CD4-positive, alpha-beta T cell (primary cell): ENCODE measurements around the gene BDKRB2. TPM values are rescaled to one million over a fixed set of nuclear protein-coding genes. Genes with fewer than 3 reads are reported as not detected.

Experiments used
- ATAC-seq: fragments of 200-7000 bp; cut with Tn5 transposase; one replicate; pipeline ENCODE4 v1.10.0; 2022; ENCODE audit warnings: mild to moderate bottlenecking; ENCODE audit not compliant: poor library complexity
- CTCF ChIA-PET: fragments of 350-600 bp; sonication (Branson Sonifier 250); formaldehyde crosslinking; loops from one replicate; lab custom pipeline; 2021; ENCODE audit warnings: antibody characterized with exemption, inconsistent platforms; lab: Charles Lee
- POLR2A ChIA-PET: fragments of 350-600 bp; sonication (Branson Sonifier 250); formaldehyde crosslinking; loops from one replicate; lab custom pipeline; 2021; ENCODE audit warnings: antibody characterized with exemption, inconsistent platforms; lab: Charles Lee
- DNase-seq, 14 experiments: peaks; one replicate each; pipeline ENCODE4 v3.0.0-alpha.2; 2013 to 2020; ENCODE audit warnings: mixed read lengths in 2 of 14
- H3K27ac ChIP-seq, 2 donors: one replicate each; pipeline versions ENCODE4 v1.5.1 to v1.7.0; 2013; ENCODE audit warnings: low read length in 2 of 2, low read depth in 1 of 2, mild to moderate bottlenecking in 1 of 2
- H3K27me3 ChIP-seq, 2 experiments: 1 replicate in 1 of 2; 2 replicates in 1 of 2; pipeline versions ENCODE4 v1.6.1 to v1.7.0; 2013; ENCODE audit warnings: low read length in 2 of 2, control low read depth in 1 of 2, mild to moderate bottlenecking in 1 of 2, moderate library complexity in 1 of 2; ENCODE audit not compliant: insufficient read depth in 2 of 2, control insufficient read depth in 1 of 2
- H3K36me3 ChIP-seq: one replicate; pipeline ENCODE4 v1.6.1; 2013; ENCODE audit warnings: low read length, control low read depth; ENCODE audit not compliant: insufficient read depth
- H3K4me1 ChIP-seq: one replicate; pipeline ENCODE4 v1.6.1; 2013; ENCODE audit warnings: low read length, control low read depth; ENCODE audit not compliant: insufficient read depth
- H3K4me3 ChIP-seq: one replicate; pipeline ENCODE4 v1.5.1; 2013; ENCODE audit warnings: mild to moderate bottlenecking, low read length, moderate library complexity
- H3K9me3 ChIP-seq, 2 experiments: 1 replicate in 1 of 2; 2 replicates in 1 of 2; pipeline versions ENCODE4 v1.6.1 to v1.7.0; 2013; ENCODE audit warnings: low read length in 2 of 2, mild to moderate bottlenecking in 2 of 2, control low read depth in 1 of 2, moderate library complexity in 1 of 2; ENCODE audit not compliant: control insufficient read depth in 1 of 2, insufficient read depth in 1 of 2
- H3K27ac Mint-ChIP-seq: one replicate; pipeline ENCODE4 v1.8.0; 2020; ENCODE audit warnings: mixed read lengths
- H3K27me3 Mint-ChIP-seq: one replicate; pipeline ENCODE4 v1.8.0; 2021; ENCODE audit warnings: mixed read lengths
- H3K36me3 Mint-ChIP-seq: one replicate; pipeline ENCODE4 v1.8.0; 2021; ENCODE audit warnings: low read depth, mixed read lengths
- H3K4me1 Mint-ChIP-seq: one replicate; pipeline ENCODE4 v1.8.0; 2021; ENCODE audit warnings: low read depth, mixed read lengths
- H3K4me3 Mint-ChIP-seq: one replicate; pipeline ENCODE4 v1.8.0; 2020; ENCODE audit warnings: mild to moderate bottlenecking, mixed read lengths
- H3K9me3 Mint-ChIP-seq: one replicate; pipeline ENCODE4 v1.8.0; 2020; ENCODE audit warnings: mixed read lengths
- intact Hi-C, 2 experiments: fragments of 100-400 bp; cut with DNase I in 1 of 2; cut with micrococcal nuclease in 1 of 2; formaldehyde crosslinking; loops; one replicate each; pipeline versions ENCODE4 v1.15.1 to v1.9.0; 2023 to 2025; cut with DNase I, micrococcal nuclease
- total RNA-seq, 174 experiments: library from RNA in 2 of 174; stranded (reverse) in 2 of 174; gene quantifications; one replicate each; pipeline ENCODE4 v1.2.3 and lab custom pipeline; 2021 to 2026
- TF ChIP-seq, protein P1 (sequence below): fragments of 200-600 bp; IDR thresholded peaks from one replicate; pipeline ENCODE4 v1.8.0; 2022; ENCODE audit warnings: antibody characterized with exemption, mild to moderate bottlenecking

Gene BDKRB2
- total RNA-seq, 2 experiments from 2014 or later, result not detected

- Mint-ChIP-seq H3K9me3 (peaks cover 6% of the 10 kb centered on the region), H3K4me1 (no peaks in the 10 kb centered on the region), H3K4me3 (no peak overlapping the region), H3K36me3 (no peaks in the 10 kb centered on the region), H3K27ac (no peak overlapping the region), H3K27me3 (no peaks in the 10 kb centered on the region)
- Histone ChIP-seq H3K4me3 (no peak overlapping the region), H3K27ac (no peak overlapping the region), H3K36me3 (no peaks in the 10 kb centered on the region), H3K27me3 (no peaks in the 10 kb centered on the region), H3K4me1 (peaks cover 3% of the 10 kb centered on the region), H3K9me3 (peaks cover 13 to 19% of the 10 kb centered on the region in 2 experiments)
- intact Hi-C loops, result loop anchor here (1.0 to 10.0 kb wide), 5 partner anchors 175 to 711 kb away; no protein-coding TSS in a partner anchor
- POLR2A ChIA-PET, result interaction anchor here (2.1 kb wide), 1 partner anchor 175 kb away, joined by 6 read pairs; no protein-coding TSS in a partner anchor
- CTCF ChIA-PET, result interaction anchor here (1.0 to 4.1 kb wide), 7 partner anchors 9 to 714 kb away, joined by 3 to 15 read pairs (median 4); no protein-coding TSS in a partner anchor
- TF ChIP-seq, protein P1, sequence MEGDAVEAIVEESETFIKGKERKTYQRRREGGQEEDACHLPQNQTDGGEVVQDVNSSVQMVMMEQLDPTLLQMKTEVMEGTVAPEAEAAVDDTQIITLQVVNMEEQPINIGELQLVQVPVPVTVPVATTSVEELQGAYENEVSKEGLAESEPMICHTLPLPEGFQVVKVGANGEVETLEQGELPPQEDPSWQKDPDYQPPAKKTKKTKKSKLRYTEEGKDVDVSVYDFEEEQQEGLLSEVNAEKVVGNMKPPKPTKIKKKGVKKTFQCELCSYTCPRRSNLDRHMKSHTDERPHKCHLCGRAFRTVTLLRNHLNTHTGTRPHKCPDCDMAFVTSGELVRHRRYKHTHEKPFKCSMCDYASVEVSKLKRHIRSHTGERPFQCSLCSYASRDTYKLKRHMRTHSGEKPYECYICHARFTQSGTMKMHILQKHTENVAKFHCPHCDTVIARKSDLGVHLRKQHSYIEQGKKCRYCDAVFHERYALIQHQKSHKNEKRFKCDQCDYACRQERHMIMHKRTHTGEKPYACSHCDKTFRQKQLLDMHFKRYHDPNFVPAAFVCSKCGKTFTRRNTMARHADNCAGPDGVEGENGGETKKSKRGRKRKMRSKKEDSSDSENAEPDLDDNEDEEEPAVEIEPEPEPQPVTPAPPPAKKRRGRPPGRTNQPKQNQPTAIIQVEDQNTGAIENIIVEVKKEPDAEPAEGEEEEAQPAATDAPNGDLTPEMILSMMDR, result peak; percentile 83
- DNase-seq (peak; percentile 47 to 84 (median 66)), ATAC-seq (no peak)
Observed at GRCh38 chr14:96275177-96276112, 70.8 kb downstream of the BDKRB2 start.

GRCh38 chr14:96277890-96278289 lies 73.3 kb downstream of the BDKRB2 start:
- H3K27me3 ChIP-seq, result no peaks in the 10 kb centered on the region
- H3K4me1 Mint-ChIP-seq, result no peaks in the 10 kb centered on the region
- H3K27ac ChIP-seq, result no peak overlapping the region
- H3K27ac Mint-ChIP-seq, result no peak overlapping the region
- ATAC-seq, result no peak
- peaks cover 3% of the 10 kb centered on the region for H3K4me1 ChIP-seq
- no peak overlapping the region for H3K4me3 ChIP-seq
- no peaks in the 10 kb centered on the region for H3K9me3 Mint-ChIP-seq
- ChIA-PET CTCF (interaction anchor here (4.1 kb wide), 1 partner anchor 178 kb away, joined by 15 read pairs; no protein-coding TSS in a partner anchor), POLR2A (no interaction called here)
- TF ChIP-seq, protein P1, result no peak
- peaks cover 9% of the 10 kb centered on the region for H3K36me3 Mint-ChIP-seq
- H3K9me3 ChIP-seq, result peaks cover 13 to 14% of the 10 kb centered on the region in 2 experiments
- no peaks in the 10 kb centered on the region for H3K27me3 Mint-ChIP-seq
- peaks cover 4% of the 10 kb centered on the region for H3K36me3 ChIP-seq
- no peak overlapping the region for H3K4me3 Mint-ChIP-seq
- intact Hi-C loops, result loop anchor here (2.0 to 10.0 kb wide), 4 partner anchors 266 to 713 kb away; no protein-coding TSS in a partner anchor
- no peak for DNase-seq

DNA sequence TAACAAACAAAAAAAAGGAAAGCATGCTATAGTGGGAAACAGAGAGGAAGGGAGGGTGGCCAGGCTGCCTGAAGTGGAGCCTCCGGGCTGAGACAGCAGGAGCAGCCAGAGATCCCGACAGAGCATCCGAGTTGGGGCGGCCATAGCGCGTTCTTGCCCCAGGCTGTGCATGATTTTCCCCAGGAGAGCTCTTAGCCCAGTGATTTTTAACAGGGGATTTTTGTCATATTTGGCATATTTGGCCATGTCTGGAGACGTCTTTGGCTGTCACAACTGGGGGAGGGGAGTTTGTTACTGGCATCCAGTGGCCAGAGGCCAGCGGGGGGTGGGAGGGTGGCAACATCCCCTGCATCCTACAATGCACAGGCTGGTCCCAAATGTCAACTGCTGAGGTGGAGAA lies 74.9 kb downstream of the BDKRB2 start:
- no peak for ATAC-seq
- peaks cover 10% of the 10 kb centered on the region for H3K36me3 ChIP-seq
- no peak overlapping the region for H3K4me3 ChIP-seq
- POLR2A ChIA-PET, result no interaction called here
- DNase-seq, result no peak
- H3K9me3 ChIP-seq, result peaks cover 13 to 14% of the 10 kb centered on the region in 2 experiments
- TF ChIP-seq, protein P1, result no peak
- Mint-ChIP-seq H3K4me3 (no peak overlapping the region), H3K4me1 (no peaks in the 10 kb centered on the region), H3K27me3 (no peaks in the 10 kb centered on the region), H3K36me3 (peaks cover 20% of the 10 kb centered on the region), H3K27ac (no peak overlapping the region), H3K9me3 (no peaks in the 10 kb centered on the region)
- H3K27me3 ChIP-seq, result no peaks in the 10 kb centered on the region
- CTCF ChIA-PET, result interaction anchor here (4.1 kb wide), 1 partner anchor 179 kb away, joined by 15 read pairs; no protein-coding TSS in a partner anchor
- intact Hi-C loops, result loop anchor here (5.0 to 10.0 kb wide), 3 partner anchors 267 to 715 kb away; no protein-coding TSS in a partner anchor
- no peak overlapping the region for H3K27ac ChIP-seq
- H3K4me1 ChIP-seq, result peaks cover 3% of the 10 kb centered on the region
